ENCODE results near the gene AFF3.

Gene AFF3

DNA sequence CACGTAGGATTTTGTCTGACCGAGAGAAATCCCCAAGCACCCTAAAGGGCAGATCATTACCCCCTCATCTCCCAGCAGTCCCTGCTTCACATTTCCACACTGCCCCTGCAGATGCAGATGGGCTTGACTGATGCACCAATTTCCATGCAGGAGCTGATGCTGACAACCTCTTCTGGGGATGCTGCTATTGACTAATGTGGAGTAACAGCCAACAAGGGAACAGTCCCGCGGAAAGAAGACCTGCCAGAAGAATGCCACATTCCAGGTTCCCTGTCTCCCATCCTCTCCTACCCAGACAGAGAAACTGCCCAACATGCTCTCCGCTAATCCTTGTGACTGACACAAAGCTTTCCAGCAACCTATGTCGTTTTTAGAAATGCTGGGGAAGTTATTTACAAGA lies 91.7 kb downstream of the AFF3 start:
- no peaks in the 10 kb centered on the region for H3K4me1 ChIP-seq (ENCODE audit: low read length)
- no peak overlapping the region for H3K4me3 ChIP-seq (ENCODE audit: low read length)
- no peaks in the 10 kb centered on the region for H3K9me2 ChIP-seq (replicated peaks; ENCODE audit: insufficient read depth, low read length)
- H3K36me3 ChIP-seq (replicated peaks; ENCODE audit: insufficient read depth, low read length) = no peaks in the 10 kb centered on the region
- H3F3A ChIP-seq (ENCODE audit: insufficient read depth, low read length) = no peaks in the 10 kb centered on the region
- H3K27ac ChIP-seq (ENCODE audit: low read length) = no peak overlapping the region
- H3K9ac ChIP-seq (ENCODE audit: low read length) = no peak overlapping the region
- no peaks in the 10 kb centered on the region for H3K27me3 ChIP-seq (replicated peaks; ENCODE audit: insufficient read depth, low read length)
- H3K4me2 ChIP-seq (ENCODE audit: low read depth, low read length) = no peak overlapping the region
- TF ChIP-seq EZH2 (optimal IDR thresholded peaks at IDR 0.05; ENCODE audit: low read depth, low read length) (no peak), EZH2phosphoT487 (IDR thresholded peaks at IDR 0.05; ENCODE audit: low read length) (no peak), CTCF (IDR thresholded peaks at IDR 0.05; ENCODE audit: low read length) (no peak)
- H3K9me3 ChIP-seq (replicated peaks; ENCODE audit: insufficient read depth, low read length) = no peaks in the 10 kb centered on the region
- H3K79me2 ChIP-seq (ENCODE audit: low read length) = no peaks in the 10 kb centered on the region
- no peak for DNase-seq
- H2AFZ ChIP-seq (ENCODE audit: low read length) = no peak overlapping the region
- no peaks in the 10 kb centered on the region for H4K20me1 ChIP-seq (ENCODE audit: insufficient read depth, low read length)

DNA sequence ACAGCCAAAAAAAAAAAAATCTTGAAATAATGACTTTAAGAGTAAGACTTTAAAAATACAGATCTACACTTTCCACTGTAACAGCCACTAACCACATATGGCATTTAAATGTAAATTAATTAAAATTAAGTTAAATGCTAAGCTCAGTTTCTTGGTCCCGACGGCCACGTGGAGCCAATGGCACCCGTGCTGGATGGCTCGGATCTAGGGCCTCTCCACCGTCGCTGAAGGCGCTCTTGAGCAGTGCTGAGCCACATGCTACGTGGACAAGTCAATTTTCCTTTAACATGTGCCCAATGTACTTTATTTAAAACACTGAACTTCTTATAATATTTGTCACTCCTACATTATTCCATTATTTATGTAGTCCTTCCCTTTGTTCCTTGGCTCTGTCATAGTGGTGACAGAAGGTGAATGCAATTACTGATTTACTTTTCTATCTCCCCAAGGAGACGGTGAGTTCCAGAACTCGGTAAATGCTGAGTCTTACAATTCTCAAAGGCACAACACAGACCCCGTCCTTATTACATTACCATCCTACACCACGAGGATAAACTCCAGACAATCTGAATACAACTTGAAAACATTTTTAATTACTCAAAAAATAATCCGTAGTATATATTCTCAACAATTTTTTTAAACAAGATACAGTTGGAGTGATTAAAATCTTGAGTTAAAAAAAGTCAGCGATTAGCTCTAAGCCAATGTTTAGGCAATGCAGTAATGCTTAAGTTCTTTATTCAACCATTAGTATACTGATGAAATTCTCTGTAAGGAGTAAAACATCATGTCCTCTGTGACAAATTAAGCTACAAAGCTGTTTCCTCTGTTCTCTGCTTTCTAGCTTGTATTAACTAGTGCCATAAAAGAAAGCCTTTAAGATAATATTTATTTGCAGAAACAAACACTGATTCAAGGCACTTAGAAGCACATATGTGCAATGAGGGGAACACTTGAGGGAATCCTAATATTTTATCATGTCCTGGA lies 95.1 kb downstream of the AFF3 start:
- Histone ChIP-seq H3K27me3 (replicated peaks; ENCODE audit: insufficient read depth, low read length) (no peaks in the 10 kb centered on the region), H3F3A (ENCODE audit: insufficient read depth, low read length) (no peaks in the 10 kb centered on the region), H3K36me3 (replicated peaks; ENCODE audit: insufficient read depth, low read length) (no peaks in the 10 kb centered on the region), H3K4me1 (ENCODE audit: low read length) (no peaks in the 10 kb centered on the region), H3K9ac (ENCODE audit: low read length) (no peak overlapping the region), H3K4me3 (ENCODE audit: low read length) (no peak overlapping the region), H3K9me2 (replicated peaks; ENCODE audit: insufficient read depth, low read length) (no peaks in the 10 kb centered on the region), H3K9me3 (replicated peaks; ENCODE audit: insufficient read depth, low read length) (no peaks in the 10 kb centered on the region), H2AFZ (ENCODE audit: low read length) (no peak overlapping the region), H4K20me1 (ENCODE audit: insufficient read depth, low read length) (no peaks in the 10 kb centered on the region), H3K27ac (ENCODE audit: low read length) (no peak overlapping the region), H3K4me2 (ENCODE audit: low read depth, low read length) (no peak overlapping the region), H3K79me2 (ENCODE audit: low read length) (no peaks in the 10 kb centered on the region)
- no peak for DNase-seq
- TF ChIP-seq EZH2phosphoT487 (IDR thresholded peaks at IDR 0.05; ENCODE audit: low read length) (no peak), EZH2 (optimal IDR thresholded peaks at IDR 0.05; ENCODE audit: low read depth, low read length) (no peak), CTCF (IDR thresholded peaks at IDR 0.05; ENCODE audit: low read length) (no peak)

- TF ChIP-seq EZH2 (optimal IDR thresholded peaks at IDR 0.05; ENCODE audit: low read depth, low read length) (no peak), EZH2phosphoT487 (IDR thresholded peaks at IDR 0.05; ENCODE audit: low read length) (no peak), CTCF (IDR thresholded peaks at IDR 0.05; ENCODE audit: low read length) (no peak)
- Histone ChIP-seq H2AFZ (ENCODE audit: low read length) (no peak overlapping the region), H3K4me2 (ENCODE audit: low read depth, low read length) (no peak overlapping the region), H3K27me3 (replicated peaks; ENCODE audit: insufficient read depth, low read length) (no peaks in the 10 kb centered on the region), H3K36me3 (replicated peaks; ENCODE audit: insufficient read depth, low read length) (no peaks in the 10 kb centered on the region), H4K20me1 (ENCODE audit: insufficient read depth, low read length) (no peaks in the 10 kb centered on the region), H3K9me2 (replicated peaks; ENCODE audit: insufficient read depth, low read length) (no peaks in the 10 kb centered on the region), H3K9ac (ENCODE audit: low read length) (no peak overlapping the region), H3F3A (ENCODE audit: insufficient read depth, low read length) (no peaks in the 10 kb centered on the region), H3K9me3 (replicated peaks; ENCODE audit: insufficient read depth, low read length) (no peaks in the 10 kb centered on the region), H3K4me1 (ENCODE audit: low read length) (no peaks in the 10 kb centered on the region), H3K4me3 (ENCODE audit: low read length) (no peak overlapping the region), H3K79me2 (ENCODE audit: low read length) (no peaks in the 10 kb centered on the region), H3K27ac (ENCODE audit: low read length) (no peak overlapping the region)
- no peak for DNase-seq
Observed at GRCh38 chr2:100045000-100045399, 97.4 kb downstream of the AFF3 start.
